ENCODE data around the gene CD80.
"Not testable (repeated sequence)": the region's sequence is repeated elsewhere in the genome, so short reads cannot be mapped to it uniquely, and the experiment has no call there.

Gene CD80

GRCh38 chr3:119580067-119580760, 20.8 kb upstream of the CD80 start:
- no peak for DNase-seq

- DNase-seq = peak; percentile 27
Observed at GRCh38 chr3:119579366-119580066, 20.1 kb upstream of the CD80 start, which contains the start of gene ADPRH. Gene ADPRH (plus strand): TSS chr3:119579492. CDS start chr3:119582170, 2,678 bp downstream.

- DNase-seq = no peak
Observed at GRCh38 chr3:119575507-119575906, 16.1 kb upstream of the CD80 start.

- DNase-seq = no peak
Observed at GRCh38 chr3:119571688-119572087, 12.3 kb upstream of the CD80 start.

GRCh38 chr3:119571230-119571629, 11.8 kb upstream of the CD80 start:
- no peak for DNase-seq

GRCh38 chr3:119570229-119570628, 10.8 kb upstream of the CD80 start:
- no peak for DNase-seq

- DNase-seq = no peak
Observed at GRCh38 chr3:119569156-119569555, 9.7 kb upstream of the CD80 start.

- DNase-seq = not testable (repeated sequence)
Observed at GRCh38 chr3:119563334-119563733, 3.9 kb upstream of the CD80 start.

GRCh38 chr3:119562307-119562961, 3.0 kb upstream of the CD80 start:
- peak; percentile 20 for DNase-seq

GRCh38 chr3:119560160-119560559, 746 bp upstream of the CD80 start:
- no peak for DNase-seq

- no peak for DNase-seq
Observed at GRCh38 chr3:119558626-119559317, 642 bp downstream of the CD80 start.

- no peak for DNase-seq
Observed at GRCh38 chr3:119557877-119558269, 1.5 kb downstream of the CD80 start.

- DNase-seq = no peak
Observed at GRCh38 chr3:119557192-119557876, 2.1 kb downstream of the CD80 start.

- DNase-seq = no peak
Observed at GRCh38 chr3:119555929-119556328, 3.5 kb downstream of the CD80 start.

GRCh38 chr3:119555309-119555735, 4.1 kb downstream of the CD80 start:
- no peak for DNase-seq

GRCh38 chr3:119553823-119554415, 5.5 kb downstream of the CD80 start:
- DNase-seq = no peak

GRCh38 chr3:119552928-119553327, 6.5 kb downstream of the CD80 start:
- DNase-seq = not testable (repeated sequence)

- no peak for DNase-seq
Observed at GRCh38 chr3:119551598-119551997, 7.8 kb downstream of the CD80 start.

- no peak for DNase-seq
Observed at GRCh38 chr3:119550192-119550910, 9.1 kb downstream of the CD80 start.

- DNase-seq = no peak
Observed at GRCh38 chr3:119548341-119548740, 11.1 kb downstream of the CD80 start.

- DNase-seq = no peak
Observed at GRCh38 chr3:119547227-119547626, 12.2 kb downstream of the CD80 start.

Data from T-helper 9 cell (primary cell).